ENCODE measurements around the gene EPB41L4A.

GRCh38 chr5:112356178-112356956, 62.7 kb downstream of the EPB41L4A start:
- no peak for TF ChIP-seq EZH2phosphoT487 (IDR thresholded peaks at IDR 0.05; ENCODE audit: low read length)
- no peak for TF ChIP-seq CTCF (IDR thresholded peaks at IDR 0.05; ENCODE audit: low read length)
